Brain microvascular endothelial cell (primary cell): ENCODE data around the gene SCFD1.
"Not testable (repeated sequence)": the region's sequence is repeated elsewhere in the genome, so short reads cannot be mapped to it uniquely, and the experiment has no call there.

ENCODE experiments used
- DNase-seq: peaks from one replicate; pipeline ENCODE4 v3.0.0-alpha.2; 2020
- H3K27ac ChIP-seq: fragments of 250-450 bp; sonication (Bioruptor Pico); 2 replicates; pipeline ENCODE4 v1.5.1; 2020; ENCODE audit warnings: mild to moderate bottlenecking, moderate library complexity
- H3K27me3 ChIP-seq: fragments of 250-450 bp; sonication (Bioruptor Pico); replicated peaks from 2 replicates; pipeline ENCODE4 v1.5.1; 2020; ENCODE audit warnings: mild to moderate bottlenecking
- H3K36me3 ChIP-seq: fragments of 250-450 bp; sonication (Bioruptor Pico); replicated peaks from 2 replicates; pipeline ENCODE4 v1.5.1; 2020; ENCODE audit warnings: mild to moderate bottlenecking
- H3K4me3 ChIP-seq: 2 replicates; pipeline ENCODE4 v1.5.1; 2011; ENCODE audit warnings: low read depth, mild to moderate bottlenecking, control low read depth, low read length, moderate library complexity
- CTCF ChIP-seq: IDR thresholded peaks from 2 replicates; pipeline ENCODE4 v1.5.1; 2011; ENCODE audit warnings: low read depth, mild to moderate bottlenecking, moderate library complexity, low read length, control low read depth, inconsistent platforms; ENCODE audit errors: missing control alignments
- in situ Hi-C: cut with HindIII; loops from 2 replicates; pipeline ENCODE4 v1.10.0; 2017; ENCODE audit warnings: low sequenced_read_pairs, low pct_ligation_motif_present

The SCFD1 gene

GRCh38 chr14:30588873-30589272, 33.2 kb upstream of the SCFD1 start:
- H3K36me3 ChIP-seq, result peaks cover 19% of the 10 kb centered on the region
- in situ Hi-C loops, result no loop called here
- TF ChIP-seq CTCF, result no peak
- no peak overlapping the region for H3K4me3 ChIP-seq
- no peak overlapping the region for H3K27ac ChIP-seq
- H3K27me3 ChIP-seq, result no peaks in the 10 kb centered on the region
- DNase-seq, result no peak

- peaks cover 27% of the 10 kb centered on the region for H3K36me3 ChIP-seq
- no peak for TF ChIP-seq CTCF
- no peak overlapping the region for H3K4me3 ChIP-seq
- H3K27ac ChIP-seq, result no peak overlapping the region
- in situ Hi-C loops, result no loop called here
- DNase-seq, result no peak
- no peaks in the 10 kb centered on the region for H3K27me3 ChIP-seq
Observed at GRCh38 chr14:30596935-30597334, 25.2 kb upstream of the SCFD1 start.

GRCh38 chr14:30597504-30597903, 24.6 kb upstream of the SCFD1 start:
- H3K36me3 ChIP-seq, result peaks cover 27% of the 10 kb centered on the region
- H3K4me3 ChIP-seq, result no peak overlapping the region
- no peak for TF ChIP-seq CTCF
- H3K27me3 ChIP-seq, result no peaks in the 10 kb centered on the region
- DNase-seq, result no peak
- in situ Hi-C loops, result no loop called here
- no peak overlapping the region for H3K27ac ChIP-seq

- no peak for TF ChIP-seq CTCF
- Histone ChIP-seq H3K36me3 (peaks cover 40% of the 10 kb centered on the region), H3K27ac (no peak overlapping the region), H3K4me3 (no peak overlapping the region), H3K27me3 (no peaks in the 10 kb centered on the region)
- DNase-seq, result no peak
- in situ Hi-C loops, result no loop called here
Observed at GRCh38 chr14:30600922-30601918, 20.9 kb upstream of the SCFD1 start.

- DNase-seq, result no peak
- no peak for TF ChIP-seq CTCF
Observed at GRCh38 chr14:30603402-30603801, 18.7 kb upstream of the SCFD1 start.

GRCh38 chr14:30604696-30605095, 17.4 kb upstream of the SCFD1 start:
- peaks cover 30% of the 10 kb centered on the region for H3K36me3 ChIP-seq
- H3K27ac ChIP-seq, H3K4me3 ChIP-seq, H3K27me3 ChIP-seq, in situ Hi-C loops, DNase-seq: not testable (repeated sequence)

More at GRCh38 chr14:30603402-30603801, 18.7 kb upstream of the SCFD1 start:
- Histone ChIP-seq H3K27ac (no peak overlapping the region), H3K27me3 (no peaks in the 10 kb centered on the region), H3K4me3 (no peak overlapping the region), H3K36me3 (peaks cover 35% of the 10 kb centered on the region)
- in situ Hi-C loops, result no loop called here
